CD14-positive monocyte (primary cell): Measurements from ENCODE around the gene SH3PXD2A. TPM values are rescaled to one million over a fixed set of nuclear protein-coding genes. Genes with fewer than 3 reads are reported as not detected.

Source experiments
- DNase-seq, 3 donors: peaks; one replicate each; pipeline ENCODE4 v3.0.0-alpha.2; 2011 to 2022
- H2AFZ ChIP-seq: 2 replicates; pipeline ENCODE4 v1.6.0; 2012; ENCODE audit warnings: mild to moderate bottlenecking, low read depth, low read length, inconsistent platforms; ENCODE audit not compliant: insufficient read depth, poor library complexity, severe bottlenecking
- H3K27ac ChIP-seq, 2 donors: 1 replicate in 1 of 2; 2 replicates in 1 of 2; pipeline ENCODE4 v1.5.1; 2012 to 2013; ENCODE audit warnings: low read length in 2 of 2, control low read depth in 1 of 2, inconsistent platforms in 1 of 2, low read depth in 1 of 2, mild to moderate bottlenecking in 1 of 2
- H3K27me3 ChIP-seq, 2 donors: one replicate each; pipeline versions ENCODE4 v1.6.0 to v1.6.1; 2011 to 2013; ENCODE audit warnings: low read length in 2 of 2; ENCODE audit not compliant: control insufficient read depth in 2 of 2, insufficient read depth in 2 of 2
- H3K36me3 ChIP-seq, 2 donors: replicated peaks in 1 of 2; 1 replicate in 1 of 2; 2 replicates in 1 of 2; pipeline versions ENCODE4 v1.5.1 to v1.6.1; 2012 to 2013; ENCODE audit warnings: low read length in 2 of 2, control low read depth in 1 of 2, inconsistent platforms in 1 of 2, mild to moderate bottlenecking in 1 of 2; ENCODE audit not compliant: insufficient read depth in 2 of 2, control insufficient read depth in 1 of 2
- H3K4me1 ChIP-seq, 2 donors: 1 replicate in 1 of 2; 2 replicates in 1 of 2; pipeline versions ENCODE4 v1.5.1 to v1.6.1; 2012 to 2013; ENCODE audit warnings: low read length in 2 of 2, control low read depth in 1 of 2, inconsistent platforms in 1 of 2, mild to moderate bottlenecking in 1 of 2, moderate library complexity in 1 of 2; ENCODE audit not compliant: insufficient read depth in 2 of 2, control insufficient read depth in 1 of 2
- H3K4me2 ChIP-seq: replicated peaks from 2 replicates; pipeline ENCODE3; 2012; ENCODE audit warnings: low read length, moderate library complexity, mild to moderate bottlenecking; ENCODE audit not compliant: poor library complexity, severe bottlenecking; ENCODE audit errors: extremely low read depth
- H3K4me3 ChIP-seq, 3 experiments: fragments of 200-600 bp in 1 of 3; sonication (generic) in 1 of 3; replicated peaks in 1 of 3; 1 replicate in 2 of 3; 2 replicates in 1 of 3; pipeline ENCODE4 v1.5.1; 2011 to 2013; ENCODE audit warnings: low read length in 3 of 3, mild to moderate bottlenecking in 3 of 3, control low read depth in 2 of 3, low read depth in 2 of 3, inconsistent platforms in 1 of 3, moderate library complexity in 1 of 3
- H3K79me2 ChIP-seq: 2 replicates; pipeline ENCODE4 v1.6.0; 2012; ENCODE audit warnings: mild to moderate bottlenecking, control low read depth, inconsistent platforms, low read length, moderate library complexity; ENCODE audit not compliant: insufficient read depth
- H3K9ac ChIP-seq: 2 replicates; pipeline ENCODE4 v1.6.0; 2017; ENCODE audit warnings: low read length, mild to moderate bottlenecking; ENCODE audit not compliant: insufficient read depth, poor library complexity, severe bottlenecking
- H3K9me3 ChIP-seq, 2 donors: replicated peaks in 1 of 2; 1 replicate in 1 of 2; 2 replicates in 1 of 2; pipeline versions ENCODE4 v1.5.1 to v1.6.1; 2012 to 2013; ENCODE audit warnings: low read length in 2 of 2, control low read depth in 1 of 2; ENCODE audit not compliant: control insufficient read depth in 1 of 2, insufficient read depth in 1 of 2
- H4K20me1 ChIP-seq: 2 replicates; pipeline ENCODE4 v1.6.0; 2012; ENCODE audit warnings: mild to moderate bottlenecking, low read length, control low read depth, moderate library complexity; ENCODE audit not compliant: insufficient read depth
- H3K27ac Mint-ChIP-seq, 7 donors: one replicate each; pipeline ENCODE4 v1.8.0; 2020; ENCODE audit warnings: mild to moderate bottlenecking in 7 of 7, mixed read lengths in 7 of 7, moderate library complexity in 6 of 7, inconsistent platforms in 2 of 7
- H3K27me3 Mint-ChIP-seq, 3 donors: one replicate each; pipeline ENCODE4 v1.8.0; 2021 to 2022; ENCODE audit warnings: low read depth in 3 of 3, mild to moderate bottlenecking in 3 of 3, mixed read lengths in 3 of 3, moderate library complexity in 3 of 3, inconsistent platforms in 1 of 3
- H3K36me3 Mint-ChIP-seq, 2 donors: one replicate each; pipeline ENCODE4 v1.8.0; 2020; ENCODE audit warnings: mixed read lengths in 2 of 2, inconsistent platforms in 1 of 2, mild to moderate bottlenecking in 1 of 2
- H3K4me1 Mint-ChIP-seq: one replicate; pipeline ENCODE4 v1.8.0; 2020; ENCODE audit warnings: mild to moderate bottlenecking, mixed read lengths
- H3K4me3 Mint-ChIP-seq, 2 donors: one replicate each; pipeline ENCODE4 v1.8.0; 2020; ENCODE audit warnings: mild to moderate bottlenecking in 2 of 2, mixed read lengths in 2 of 2, moderate library complexity in 1 of 2
- H3K9me3 Mint-ChIP-seq, 7 donors: one replicate each; pipeline ENCODE4 v1.8.0; 2020 to 2022; ENCODE audit warnings: mixed read lengths in 7 of 7, mild to moderate bottlenecking in 6 of 7, moderate library complexity in 6 of 7, inconsistent platforms in 2 of 7
- CTCF ChIP-seq: fragments of 200-600 bp; IDR thresholded peaks from one replicate; pipeline ENCODE4 v1.8.0; 2022; ENCODE audit warnings: antibody characterized with exemption, mild to moderate bottlenecking
- WGBS: methylation state at CpG from one replicate; pipeline ENCODE4 v1.1.5; 2013; ENCODE audit warnings: missing lambda C conversion rate; ENCODE audit not compliant: insufficient coverage; 5-methylcytosine and 5-hydroxymethylcytosine counted together
- intact Hi-C, 2 donors: fragments of 100-400 bp; cut with micrococcal nuclease; formaldehyde crosslinking; loops; one replicate each; pipeline versions ENCODE4 v1.15.0 to v1.15.1; 2023
- polyA plus RNA-seq, 3 donors: library from polyadenylated mRNA; depleted of rRNA in 1 of 3; unstranded in 2 of 3; stranded (reverse) in 1 of 3; fragments of 300-500 nt in 2 of 3; fragments of >200 nt in 1 of 3; fragmentation: Illumina TruSeq in 2 of 3; gene quantifications; 1 replicate in 2 of 3; 2 replicates in 1 of 3; pipeline ENCODE4 v1.2.3, GENCODE V29; 2012 to 2021

Gene SH3PXD2A
- polyA plus RNA-seq, 3 donors, result 0.01 to 0.76 (median 0.05) TPM

- Mint-ChIP-seq H3K27me3 (peaks cover 24 to 33% (median 29%) of the 10 kb centered on the region in 3 donors), H3K4me1 (no peaks in the 10 kb centered on the region), H3K9me3 (peaks cover 0 to 2% (median 0%) of the 10 kb centered on the region in 7 donors), H3K4me3 (no peak overlapping the region), H3K36me3 (no peaks in the 10 kb centered on the region), H3K27ac (no peak overlapping the region)
- H2AFZ ChIP-seq, result no peak overlapping the region
- WGBS, result 87% methylated on average over 6 of the region's 6 CpGs
- H4K20me1 ChIP-seq, result no peaks in the 10 kb centered on the region
- H3K27ac ChIP-seq, result no peak overlapping the region
- no peak for DNase-seq
- H3K4me3 ChIP-seq, result no peak overlapping the region
- H3K9me3 ChIP-seq, result no peaks in the 10 kb centered on the region
- intact Hi-C loops, result loop anchor here in 1 of 2 donors (2.0 kb wide), 1 partner anchor 82 kb away; no protein-coding TSS in a partner anchor
- no peaks in the 10 kb centered on the region for H3K36me3 ChIP-seq
- no peak for TF ChIP-seq CTCF
- no peak overlapping the region for H3K9ac ChIP-seq
- no peaks in the 10 kb centered on the region for H3K4me1 ChIP-seq
- H3K79me2 ChIP-seq, result no peaks in the 10 kb centered on the region
- peaks cover 12 to 14% of the 10 kb centered on the region in 2 donors for H3K27me3 ChIP-seq
- no peak overlapping the region for H3K4me2 ChIP-seq
Observed at GRCh38 chr10:103687172-103687571, 168.2 kb downstream of the SH3PXD2A start.

- H3K4me2 ChIP-seq, result no peak overlapping the region
Observed at GRCh38 chr10:103685880-103686669, 169.3 kb downstream of the SH3PXD2A start.

More at GRCh38 chr10:103685880-103686669, 169.3 kb downstream of the SH3PXD2A start:
- Mint-ChIP-seq H3K9me3 (no peaks in the 10 kb centered on the region), H3K4me3 (no peak overlapping the region), H3K4me1 (no peaks in the 10 kb centered on the region), H3K27me3 (peaks cover 15 to 23% (median 21%) of the 10 kb centered on the region in 3 donors), H3K36me3 (no peaks in the 10 kb centered on the region), H3K27ac (no peak overlapping the region)
- peak; percentile 54 to 77 (median 65) for DNase-seq
- Histone ChIP-seq H3K27me3 (peaks cover 3 to 5% of the 10 kb centered on the region in 2 donors), H3K79me2 (no peaks in the 10 kb centered on the region), H3K4me1 (no peaks in the 10 kb centered on the region), H3K36me3 (no peaks in the 10 kb centered on the region), H2AFZ (no peak overlapping the region), H3K4me3 (no peak overlapping the region), H3K9ac (no peak overlapping the region), H3K9me3 (no peaks in the 10 kb centered on the region), H3K27ac (no peak overlapping the region), H4K20me1 (no peaks in the 10 kb centered on the region)
- 20% methylated on average over 5 of the region's 8 CpGs for WGBS
- peak; percentile 94 for TF ChIP-seq CTCF
- intact Hi-C loops, result loop anchor here (1.0 to 2.0 kb wide), 2 partner anchors 81 kb away; no protein-coding TSS in a partner anchor
